ENCODE measurements around the gene DTNB.

DNA sequence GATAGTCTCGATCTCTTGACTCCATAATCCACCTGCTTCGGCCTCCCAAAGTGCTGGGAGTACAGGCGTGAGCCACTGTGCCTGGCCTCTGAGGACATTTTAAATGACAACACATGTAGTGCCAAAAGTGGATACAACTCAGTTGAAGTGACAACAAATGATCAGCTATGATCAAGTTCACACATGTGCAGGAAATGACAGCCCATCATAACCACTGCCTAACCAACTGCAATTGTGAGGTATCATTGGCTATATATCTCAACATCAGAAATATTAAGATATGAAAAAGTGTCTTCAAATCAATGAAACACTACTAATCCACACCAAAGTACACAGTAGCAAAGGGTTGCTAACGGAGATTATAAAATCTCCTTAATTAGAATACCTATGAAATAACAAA lies 84.8 kb downstream of the DTNB start:
- TF ChIP-seq, protein P1, sequence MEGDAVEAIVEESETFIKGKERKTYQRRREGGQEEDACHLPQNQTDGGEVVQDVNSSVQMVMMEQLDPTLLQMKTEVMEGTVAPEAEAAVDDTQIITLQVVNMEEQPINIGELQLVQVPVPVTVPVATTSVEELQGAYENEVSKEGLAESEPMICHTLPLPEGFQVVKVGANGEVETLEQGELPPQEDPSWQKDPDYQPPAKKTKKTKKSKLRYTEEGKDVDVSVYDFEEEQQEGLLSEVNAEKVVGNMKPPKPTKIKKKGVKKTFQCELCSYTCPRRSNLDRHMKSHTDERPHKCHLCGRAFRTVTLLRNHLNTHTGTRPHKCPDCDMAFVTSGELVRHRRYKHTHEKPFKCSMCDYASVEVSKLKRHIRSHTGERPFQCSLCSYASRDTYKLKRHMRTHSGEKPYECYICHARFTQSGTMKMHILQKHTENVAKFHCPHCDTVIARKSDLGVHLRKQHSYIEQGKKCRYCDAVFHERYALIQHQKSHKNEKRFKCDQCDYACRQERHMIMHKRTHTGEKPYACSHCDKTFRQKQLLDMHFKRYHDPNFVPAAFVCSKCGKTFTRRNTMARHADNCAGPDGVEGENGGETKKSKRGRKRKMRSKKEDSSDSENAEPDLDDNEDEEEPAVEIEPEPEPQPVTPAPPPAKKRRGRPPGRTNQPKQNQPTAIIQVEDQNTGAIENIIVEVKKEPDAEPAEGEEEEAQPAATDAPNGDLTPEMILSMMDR (IDR thresholded peaks at IDR 0.05): no peak
- no peak for TF ChIP-seq POLR2A (IDR thresholded peaks at IDR 0.05)

All from ovary (tissue), 3 donors.